HepG2 (cell line): ENCODE measurements around the gene SLC1A2. TPM values are rescaled to one million over a fixed set of nuclear protein-coding genes. Genes with fewer than 3 reads are reported as not detected.

Experiments
- ATAC-seq: fragments of 200-7000 bp; cut with Tn5 transposase; 3 replicates; pipeline ENCODE4 v1.9.1; 2020; ENCODE audit warnings: mild to moderate bottlenecking, moderate library complexity
- BruUV-seq: library from RNA; stranded (reverse); fragments of 400-500 nt; replicated peaks from 2 replicates; lab custom pipeline; 2021; lab: Mats Ljungman, UMichigan
- CTCF ChIA-PET: fragments of 300-600 bp; formaldehyde crosslinking; extraction: SDS; loops from one replicate; lab custom pipeline; 2021; ENCODE audit warnings: low total read pairs, inconsistent platforms, low intra/inter-chr PET ratio; lab: Yijun Ruan, JAX
- POLR2A ChIA-PET: fragments of 350-600 bp; sonication (Branson Sonifier 250); formaldehyde crosslinking; loops from one replicate; lab custom pipeline; 2020; ENCODE audit warnings: antibody characterized with exemption, inconsistent platforms; lab: Yijun Ruan, JAX
- DNase-seq: peaks from one replicate; pipeline ENCODE4 v3.0.0-alpha.2; 2015; ENCODE audit warnings: low spot score
- FAIRE-seq: peaks from 3 replicates; lab custom pipeline; 2011; peaks lifted over from hg19 to GRCh38; lab: Jason Lieb, UNC
- H2AFZ ChIP-seq: one replicate; pipeline ENCODE4 v1.6.1; 2011; ENCODE audit warnings: low read length, inconsistent platforms
- H3K27ac ChIP-seq: fragments of 300-600 bp; 3 replicates; pipeline ENCODE4 v1.8.0; 2011; ENCODE audit warnings: mixed run types, mild to moderate bottlenecking, mixed read lengths, low read length, inconsistent platforms; ENCODE audit not compliant: insufficient read depth; ENCODE audit errors: extremely low read length
- H3K27me3 ChIP-seq, 2 experiments: fragments of 200-600 bp in 1 of 2; 2 replicates in 1 of 2; 3 replicates in 1 of 2; pipeline versions ENCODE4 v1.6.0 to v1.8.0; 2011; ENCODE audit warnings: low read length in 2 of 2, mild to moderate bottlenecking in 2 of 2, moderate library complexity in 2 of 2, inconsistent platforms in 1 of 2; ENCODE audit not compliant: insufficient read depth in 2 of 2, control insufficient read depth in 1 of 2
- H3K36me3 ChIP-seq, 2 experiments: fragments of 200-600 bp in 1 of 2; replicated peaks in 1 of 2; 2 replicates in 1 of 2; 3 replicates in 1 of 2; pipeline versions ENCODE4 v1.5.1 to v1.8.0; 2011; ENCODE audit warnings: low read length in 2 of 2, inconsistent platforms in 1 of 2; ENCODE audit not compliant: insufficient read depth in 2 of 2, control insufficient read depth in 1 of 2
- H3K4me1 ChIP-seq: 2 replicates; pipeline ENCODE4 v1.5.1; 2012; ENCODE audit warnings: low read length, inconsistent platforms; ENCODE audit not compliant: insufficient read depth
- H3K4me2 ChIP-seq: 2 replicates; pipeline ENCODE4 v1.6.0; 2011; ENCODE audit warnings: low read depth, low read length, inconsistent platforms
- H3K4me3 ChIP-seq, 3 experiments: fragments of 200-600 bp in 1 of 3; sonication (generic), shearing (Covaris generic) in 1 of 3; replicated peaks in 1 of 3; 2 replicates each; pipeline ENCODE4 v1.5.1; 2011 to 2016; ENCODE audit warnings: low read length in 3 of 3, inconsistent platforms in 2 of 3, low read depth in 2 of 3, mild to moderate bottlenecking in 2 of 3, control low read depth in 1 of 3, mixed read lengths in 1 of 3; ENCODE audit not compliant: insufficient read depth in 1 of 3
- H3K79me2 ChIP-seq: one replicate; pipeline ENCODE4 v1.6.1; 2011; ENCODE audit warnings: low read length, inconsistent platforms; ENCODE audit not compliant: insufficient read depth
- H3K9ac ChIP-seq: 2 replicates; pipeline ENCODE4 v1.6.0; 2011; ENCODE audit warnings: mild to moderate bottlenecking, low read depth, low read length, inconsistent platforms; ENCODE audit not compliant: insufficient read depth
- H3K9me3 ChIP-seq: 2 replicates; pipeline ENCODE4 v1.5.1; 2012; ENCODE audit warnings: mild to moderate bottlenecking, low read length
- H4K20me1 ChIP-seq: 2 replicates; pipeline ENCODE4 v1.6.0; 2011; ENCODE audit warnings: inconsistent platforms, mild to moderate bottlenecking, low read length, moderate library complexity; ENCODE audit not compliant: insufficient read depth
- ARID5B ChIP-seq: IDR thresholded peaks from 2 replicates; pipeline ENCODE4 v1.4.0; 2020; ENCODE audit warnings: mild to moderate bottlenecking, missing genetic modification reagents
- CBX5 ChIP-seq: sonication (generic); formaldehyde crosslinking; IDR thresholded peaks from 2 replicates; pipeline ENCODE4 v1.4.0; 2020; ENCODE audit warnings: missing genetic modification reagents, borderline replicate concordance
- E2F1 ChIP-seq: sonication (generic); formaldehyde crosslinking; IDR thresholded peaks from 2 replicates; pipeline ENCODE4 v1.5.0; 2020; ENCODE audit warnings: missing genetic modification reagents
- FOXK2 ChIP-seq: fragments of 450-650 bp; IDR thresholded peaks from 2 replicates; pipeline ENCODE4 v1.6.1; 2016
- GTF2F1 ChIP-seq: fragments of 150-350 bp; IDR thresholded peaks from 2 replicates; pipeline ENCODE4 v1.6.1; 2014; ENCODE audit warnings: low read length
- HDAC6 ChIP-seq: fragments of 200-600 bp; sonication (generic); IDR thresholded peaks from 2 replicates; pipeline ENCODE4 v1.7.0; 2017; ENCODE audit warnings: mild to moderate bottlenecking, antibody characterized with exemption, low read length, low read depth
- PITX1 ChIP-seq: sonication (generic); formaldehyde crosslinking; IDR thresholded peaks from 2 replicates; pipeline ENCODE4 v1.5.1; 2020; ENCODE audit warnings: mild to moderate bottlenecking, missing genetic modification reagents
- SETDB1 ChIP-seq: sonication (generic); formaldehyde crosslinking; IDR thresholded peaks from 2 replicates; pipeline ENCODE4 v1.5.1; 2020; ENCODE audit warnings: missing genetic modification reagents, mild to moderate bottlenecking, borderline replicate concordance
- TBL1XR1 ChIP-seq: fragments of 150-350 bp; IDR thresholded peaks from 2 replicates; pipeline ENCODE4 v1.6.1; 2014; ENCODE audit warnings: borderline replicate concordance, low read length; ENCODE audit not compliant: partially characterized antibody
- ZNF768 ChIP-seq: sonication (generic); formaldehyde crosslinking; IDR thresholded peaks from 2 replicates; pipeline ENCODE4 v1.4.0; 2020; ENCODE audit warnings: missing genetic modification reagents
- WGBS: methylation state at CpG from one replicate; pipeline ENCODE4 v1.1.6; 2017; ENCODE audit warnings: low lambda C conversion rate; 5-methylcytosine and 5-hydroxymethylcytosine counted together
- in situ Hi-C: cut with HindIII; loops from 2 replicates; pipeline ENCODE4 v1.10.0; 2017; ENCODE audit warnings: low pct_unique_long_range_greater_than_20kb; ENCODE audit not compliant: extremely low pct_ligation_motif_present
- intact Hi-C: fragments of 100-400 bp; cut with micrococcal nuclease; formaldehyde crosslinking; loops from one replicate; pipeline ENCODE4 v1.10.0; 2022; ENCODE audit not compliant: unreplicated experiment
- polyA plus RNA-seq, 8 experiments: library from polyadenylated mRNA; depleted of rRNA in 3 of 8; stranded (reverse) in 7 of 8; unstranded in 1 of 8; fragments of >200 nt; fragmentation: Illumina TruSeq in 4 of 8; extraction: Trizol in 4 of 8; gene quantifications; 2 replicates each; pipeline versions ENCODE4 v1.2.1 to v1.2.3, GENCODE V29; 2011 to 2016; ENCODE audit warnings: low read depth in 4 of 8, missing spikeins in 1 of 8, mixed read lengths in 1 of 8; ENCODE audit not compliant: insufficient read depth in 1 of 8
- total RNA-seq, 5 experiments: library from RNA; depleted of rRNA; stranded (reverse); fragments of >200 nt; fragmentation: Illumina TruSeq; extraction: Trizol; gene quantifications; 2 replicates each; pipeline ENCODE4 v1.2.3, GENCODE V29; 2016; ENCODE audit warnings: low read depth in 1 of 5
- TF ChIP-seq, protein P1 (sequence below): sonication (generic); formaldehyde crosslinking; IDR thresholded peaks from 2 replicates; pipeline ENCODE4 v1.4.0; 2020; ENCODE audit warnings: missing genetic modification reagents, borderline replicate concordance

Gene SLC1A2
- total and polyA plus RNA-seq, 2 of the 13 experiments (the other 11 are each of a cell fraction or from before 2014, with no cell fraction given), result 23.2 to 43.2 TPM

DNA sequence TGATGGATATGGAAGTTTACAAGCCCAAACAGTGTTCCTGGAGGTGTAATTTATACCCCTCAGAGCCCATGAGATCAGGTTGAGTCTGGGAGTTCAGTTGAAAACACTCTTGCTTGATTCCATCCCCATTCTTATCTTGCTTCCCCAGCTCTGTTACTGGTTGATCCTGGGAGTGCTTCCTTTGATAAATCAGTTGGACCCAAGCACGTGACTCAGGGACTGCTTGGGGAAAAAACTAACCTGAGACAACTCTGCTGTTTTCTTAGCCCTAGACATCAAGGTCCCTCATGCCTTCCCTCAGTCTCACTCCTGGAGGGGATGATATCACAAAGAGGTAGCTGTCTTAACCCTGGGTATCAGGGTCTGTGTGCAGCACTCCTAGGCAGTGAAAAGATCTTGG lies 35.0 kb upstream of the SLC1A2 start:
- Histone ChIP-seq H3K27ac (no peak overlapping the region), H3K9ac (no peak overlapping the region), H3K4me3 (no peak overlapping the region), H3K4me2 (no peak overlapping the region), H3K36me3 (no peaks in the 10 kb centered on the region), H3K27me3 (no peaks in the 10 kb centered on the region), H2AFZ (no peak overlapping the region), H3K9me3 (no peaks in the 10 kb centered on the region), H4K20me1 (no peaks in the 10 kb centered on the region), H3K79me2 (no peaks in the 10 kb centered on the region), H3K4me1 (no peaks in the 10 kb centered on the region)
- FAIRE-seq, result no peak
- BruUV-seq, result no TSS peak
- in situ Hi-C loops (no loop called here), intact Hi-C loops (no loop called here)
- POLR2A ChIA-PET, result no interaction called here
- WGBS, result 8% methylated on average over 1 of the region's 1 CpG
- TF ChIP-seq E2F1 (CRISPR knock-in tag), result no peak
- no peak for TF ChIP-seq FOXK2
- TF ChIP-seq, protein P1, sequence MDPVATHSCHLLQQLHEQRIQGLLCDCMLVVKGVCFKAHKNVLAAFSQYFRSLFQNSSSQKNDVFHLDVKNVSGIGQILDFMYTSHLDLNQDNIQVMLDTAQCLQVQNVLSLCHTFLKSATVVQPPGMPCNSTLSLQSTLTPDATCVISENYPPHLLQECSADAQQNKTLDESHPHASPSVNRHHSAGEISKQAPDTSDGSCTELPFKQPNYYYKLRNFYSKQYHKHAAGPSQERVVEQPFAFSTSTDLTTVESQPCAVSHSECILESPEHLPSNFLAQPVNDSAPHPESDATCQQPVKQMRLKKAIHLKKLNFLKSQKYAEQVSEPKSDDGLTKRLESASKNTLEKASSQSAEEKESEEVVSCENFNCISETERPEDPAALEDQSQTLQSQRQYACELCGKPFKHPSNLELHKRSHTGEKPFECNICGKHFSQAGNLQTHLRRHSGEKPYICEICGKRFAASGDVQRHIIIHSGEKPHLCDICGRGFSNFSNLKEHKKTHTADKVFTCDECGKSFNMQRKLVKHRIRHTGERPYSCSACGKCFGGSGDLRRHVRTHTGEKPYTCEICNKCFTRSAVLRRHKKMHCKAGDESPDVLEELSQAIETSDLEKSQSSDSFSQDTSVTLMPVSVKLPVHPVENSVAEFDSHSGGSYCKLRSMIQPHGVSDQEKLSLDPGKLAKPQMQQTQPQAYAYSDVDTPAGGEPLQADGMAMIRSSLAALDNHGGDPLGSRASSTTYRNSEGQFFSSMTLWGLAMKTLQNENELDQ, result no peak
- TF ChIP-seq SETDB1 (CRISPR knock-in tag), result no peak
- no peak for TF ChIP-seq TBL1XR1
- TF ChIP-seq ARID5B, result no peak
- TF ChIP-seq ZNF768, result no peak
- TF ChIP-seq PITX1 (CRISPR knock-in tag), result no peak
- TF ChIP-seq GTF2F1, result no peak
- TF ChIP-seq HDAC6, result no peak
- no peak for TF ChIP-seq CBX5 (CRISPR knock-in tag)
- CTCF ChIA-PET, result no interaction called here
- no peak for DNase-seq
- ATAC-seq, result no peak
